ENCODE data around the gene PTPRCAP. TPM values are rescaled to one million over a fixed set of nuclear protein-coding genes. Genes with fewer than 3 reads are reported as not detected.

Gene PTPRCAP
- total and polyA plus RNA-seq, 3 experiments from 2014 or later, result 145 to 1,075 (median 163) TPM

DNA sequence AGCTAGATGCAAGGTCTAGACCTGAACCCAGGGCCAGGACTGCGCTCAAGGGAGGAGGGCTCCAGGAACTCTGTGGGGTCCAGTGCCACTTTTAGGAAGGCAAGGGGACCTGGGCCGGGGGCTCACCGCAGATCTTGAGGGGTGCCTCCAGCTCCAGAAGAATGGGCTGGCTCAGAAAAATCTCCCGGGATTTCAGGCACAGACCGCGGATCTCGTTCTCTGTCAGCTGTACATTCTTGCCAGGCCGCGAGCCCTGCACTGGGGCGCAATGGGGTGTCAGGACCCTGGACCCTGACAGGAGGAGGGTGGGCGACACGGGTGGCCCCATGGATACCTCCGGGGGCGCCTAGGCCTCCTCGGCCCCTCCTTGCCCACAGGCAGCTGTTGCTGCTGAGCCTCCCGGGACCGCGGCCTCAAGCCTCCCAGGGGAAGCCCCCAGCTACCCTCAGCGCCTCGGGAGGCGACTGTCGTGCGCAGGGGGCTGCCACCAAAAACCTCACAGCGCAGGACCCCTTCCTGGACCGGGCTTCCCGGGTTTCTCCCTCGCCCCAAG is 36.5 kb downstream of the PTPRCAP start:
- Histone ChIP-seq H3K9me3 (ENCODE audit: low read length) (no peaks in the 10 kb centered on the region), H3K4me1 (ENCODE audit: insufficient read depth, low read length) (peaks cover 73% of the 10 kb centered on the region), H3K4me3 (ENCODE audit: low read length) (peak overlapping the region; percentile 88), H3K27me3 (ENCODE audit: insufficient read depth, low read length, poor library complexity, severe bottlenecking) (no peaks in the 10 kb centered on the region), H3K27ac (ENCODE audit: low read depth, low read length) (peak overlapping the region; percentile 87), H3K36me3 (ENCODE audit: insufficient read depth, low read length) (peaks cover 36% of the 10 kb centered on the region)
- no peaks in the 10 kb centered on the region for H3K9me3 Mint-ChIP-seq
- no peaks in the 10 kb centered on the region for H3K27me3 Mint-ChIP-seq
- ChIA-PET POLR2A (interaction anchor here (0.9 to 5.6 kb wide), 20 partner anchors 9 to 443 kb away, joined by 3 to 203 read pairs (median 7); partner anchors contain the start of genes AIP, CLCF1, CORO1B and PC), CTCF (interaction anchor here (0.7 to 7.2 kb wide), 33 partner anchors 9 to 213 kb away, joined by 3 to 108 read pairs (median 5); partner anchors contain the start of genes AIP, ANKRD13D, CARNS1 and GPR152)
- H3K4me3 Mint-ChIP-seq, result peak overlapping the region; percentile 87 to 99 (median 90)
- H3K4me1 Mint-ChIP-seq, result peaks cover 35 to 81% (median 51%) of the 10 kb centered on the region in 3 donors
- no peak for DNase-seq
- peak overlapping the region; percentile 78 to 98 (median 90) for H3K27ac Mint-ChIP-seq
- H3K36me3 Mint-ChIP-seq, result peaks cover 4 to 65% (median 10%) of the 10 kb centered on the region in 3 donors

DNA sequence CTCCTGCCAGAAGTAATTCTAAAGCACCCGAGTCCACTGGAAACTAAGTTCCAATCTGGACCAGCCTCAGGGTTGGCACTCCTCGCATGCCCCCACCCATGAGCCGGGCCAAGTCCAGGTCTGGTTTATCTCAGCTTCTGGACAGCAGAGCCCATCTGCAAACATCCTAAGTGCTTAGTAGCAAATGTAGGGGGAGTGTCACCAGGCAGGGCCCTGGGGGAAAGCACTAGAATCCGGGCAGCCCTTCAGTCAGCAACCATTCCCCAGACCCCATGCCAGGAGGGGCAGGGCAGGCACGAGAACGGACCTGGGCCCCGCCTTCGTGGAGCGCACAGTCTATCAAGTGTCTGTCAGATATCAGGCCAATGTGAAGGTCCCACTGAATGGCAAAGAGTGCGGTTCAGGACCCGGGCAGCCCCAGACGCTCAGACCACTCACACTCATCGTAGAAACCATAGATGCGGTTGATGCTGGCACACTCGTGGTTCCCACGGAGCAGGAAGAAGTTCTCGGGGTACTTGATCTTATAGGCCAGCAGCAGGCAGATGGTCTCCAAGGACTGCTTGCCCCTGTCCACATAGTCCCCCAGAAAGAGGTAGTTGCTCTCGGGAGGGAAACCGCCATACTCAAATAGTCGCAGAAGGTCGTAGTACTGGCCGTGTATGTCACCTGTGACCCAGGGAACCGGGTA is 37.1 kb downstream of the PTPRCAP start:
- peaks cover 67% of the 10 kb centered on the region for H3K4me1 ChIP-seq (ENCODE audit: insufficient read depth, low read length)
- Mint-ChIP-seq H3K9me3 (no peaks in the 10 kb centered on the region), H3K4me1 (peaks cover 32 to 76% (median 48%) of the 10 kb centered on the region in 3 donors), H3K27me3 (no peaks in the 10 kb centered on the region), H3K27ac (peak overlapping the region; percentile 78 to 98 (median 90)), H3K36me3 (peaks cover 4 to 65% (median 10%) of the 10 kb centered on the region in 3 donors), H3K4me3 (peak overlapping the region; percentile 87 to 99 (median 90))
- DNase-seq, result no peak
- H3K4me3 ChIP-seq (ENCODE audit: low read length), result peak overlapping the region; percentile 88
- peak overlapping the region; percentile 87 for H3K27ac ChIP-seq (ENCODE audit: low read depth, low read length)
- H3K36me3 ChIP-seq (ENCODE audit: insufficient read depth, low read length), result peaks cover 30% of the 10 kb centered on the region
- no peaks in the 10 kb centered on the region for H3K27me3 ChIP-seq (ENCODE audit: insufficient read depth, low read length, poor library complexity, severe bottlenecking)
- ChIA-PET POLR2A (interaction anchor here (0.8 to 5.6 kb wide), 14 partner anchors 8 to 442 kb away, joined by 3 to 203 read pairs (median 8); partner anchors contain the start of genes AIP, CLCF1, PC and PITPNM1), CTCF (interaction anchor here (0.8 to 7.2 kb wide), 18 partner anchors 8 to 133 kb away, joined by 3 to 108 read pairs (median 12); partner anchors contain the start of genes AIP, ANKRD13D, CARNS1 and PITPNM1)
- no peaks in the 10 kb centered on the region for H3K9me3 ChIP-seq (ENCODE audit: low read length)

DNA sequence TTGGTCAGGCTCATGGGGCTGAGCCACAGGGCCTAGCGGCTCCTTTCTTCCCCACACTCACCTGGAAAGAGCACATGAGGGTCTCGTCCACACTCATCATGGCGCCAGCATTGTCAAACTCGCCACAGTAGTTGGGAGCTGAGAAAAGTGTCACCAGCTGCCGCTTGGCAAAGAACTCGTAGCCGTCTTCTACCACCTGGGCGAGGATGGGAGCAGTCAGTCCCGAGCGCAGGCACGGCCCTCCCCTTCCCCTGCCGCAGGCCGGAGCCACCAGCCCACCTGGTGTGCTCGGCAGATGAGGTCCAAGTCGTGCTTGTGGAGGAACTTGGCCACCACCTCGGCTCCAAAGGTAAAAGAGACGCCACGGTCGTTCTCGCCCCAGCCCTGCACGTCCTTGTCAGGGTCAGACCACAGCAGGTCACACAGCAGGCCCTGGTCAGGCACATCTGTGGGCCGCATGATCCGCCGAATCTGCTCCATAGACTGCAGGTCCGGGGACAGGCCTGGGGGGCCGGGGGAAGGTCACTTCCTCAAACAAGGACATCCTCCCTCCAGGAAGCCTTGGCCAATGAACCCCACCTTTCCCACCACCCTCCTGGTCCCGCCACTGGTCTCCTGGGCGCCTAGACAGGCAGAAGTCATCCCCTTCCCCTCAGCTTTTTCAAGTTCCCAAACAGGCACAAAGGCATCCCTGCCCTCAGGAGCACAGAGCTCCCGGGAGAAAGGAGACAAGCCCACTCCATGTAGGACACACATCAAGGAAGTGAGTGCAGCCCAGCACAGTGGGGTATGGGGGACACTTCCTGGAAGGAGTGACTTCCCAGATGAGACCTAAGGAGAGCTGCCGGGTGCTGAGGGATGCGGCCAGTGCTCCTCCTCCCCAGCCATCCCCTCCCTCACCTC is 38.6 kb downstream of the PTPRCAP start:
- CTCF ChIA-PET, result interaction anchor here (7.2 kb wide), 1 partner anchor 15 kb away, joined by 53 read pairs; no protein-coding TSS in a partner anchor
- no peaks in the 10 kb centered on the region for H3K27me3 ChIP-seq (ENCODE audit: insufficient read depth, low read length, poor library complexity, severe bottlenecking)
- Mint-ChIP-seq H3K27ac (peak overlapping the region in 6 of 8 donors; percentile 50 to 93 (median 59)), H3K4me3 (peak overlapping the region; percentile 10 to 99 (median 61)), H3K36me3 (peaks cover 4 to 53% (median 4%) of the 10 kb centered on the region in 3 donors), H3K9me3 (no peaks in the 10 kb centered on the region), H3K27me3 (no peaks in the 10 kb centered on the region), H3K4me1 (peaks cover 31 to 66% (median 39%) of the 10 kb centered on the region in 3 donors)
- DNase-seq, result peak in 1 of 5 donors; percentile 48
- peaks cover 24% of the 10 kb centered on the region for H3K36me3 ChIP-seq (ENCODE audit: insufficient read depth, low read length)
- no peak overlapping the region for H3K4me3 ChIP-seq (ENCODE audit: low read length)
- H3K4me1 ChIP-seq (ENCODE audit: insufficient read depth, low read length), result peaks cover 59% of the 10 kb centered on the region
- POLR2A ChIA-PET, result interaction anchor here (0.6 to 1.1 kb wide), 4 partner anchors 8 to 45 kb away, joined by 3 to 4 read pairs (median 3); partner anchors contain the start of gene PTPRCAP
- no peak overlapping the region for H3K27ac ChIP-seq (ENCODE audit: low read depth, low read length)
- H3K9me3 ChIP-seq (ENCODE audit: low read length), result no peaks in the 10 kb centered on the region

DNA sequence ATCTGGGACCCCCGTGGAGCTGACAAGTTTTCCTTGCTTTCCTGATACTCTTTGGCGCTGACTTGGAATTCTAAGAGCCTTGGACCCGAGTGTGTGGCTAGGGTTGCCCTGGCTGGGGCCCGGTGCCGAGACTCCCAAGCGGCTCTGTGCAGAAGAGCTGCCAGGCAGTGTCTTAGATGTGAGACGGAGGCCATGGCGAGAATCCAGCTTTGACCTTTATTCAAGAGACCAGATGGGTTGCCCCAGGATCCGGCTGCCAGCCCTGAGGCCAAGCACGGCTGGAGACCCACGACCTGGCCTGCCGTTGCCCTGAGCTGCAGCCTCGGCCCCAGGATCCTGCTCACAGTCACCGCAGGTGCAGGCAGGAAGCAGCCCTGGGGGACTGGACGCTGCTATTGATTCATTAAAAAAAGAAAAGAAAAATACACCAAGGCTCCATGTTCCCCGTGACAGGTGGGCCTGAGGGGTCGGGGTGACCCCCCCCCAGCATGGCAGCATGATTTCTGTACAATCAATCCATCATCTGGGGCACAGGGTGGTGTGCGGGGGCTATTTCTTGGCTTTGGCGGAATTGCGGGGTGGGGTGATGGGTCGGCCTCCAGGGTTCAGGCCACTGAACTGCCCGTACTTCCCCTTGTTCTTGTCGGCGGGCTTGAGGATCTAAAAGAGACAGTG is 39.4 kb downstream of the PTPRCAP start:
- H3K36me3 Mint-ChIP-seq, result peaks cover 4 to 56% (median 4%) of the 10 kb centered on the region in 3 donors
- H3K27me3 Mint-ChIP-seq, result no peaks in the 10 kb centered on the region
- peaks cover 32 to 67% (median 36%) of the 10 kb centered on the region in 3 donors for H3K4me1 Mint-ChIP-seq
- Histone ChIP-seq H3K4me1 (ENCODE audit: insufficient read depth, low read length) (peaks cover 55% of the 10 kb centered on the region), H3K27ac (ENCODE audit: low read depth, low read length) (no peak overlapping the region), H3K4me3 (ENCODE audit: low read length) (no peak overlapping the region), H3K36me3 (ENCODE audit: insufficient read depth, low read length) (peaks cover 24% of the 10 kb centered on the region), H3K9me3 (ENCODE audit: low read length) (no peaks in the 10 kb centered on the region), H3K27me3 (ENCODE audit: insufficient read depth, low read length, poor library complexity, severe bottlenecking) (no peaks in the 10 kb centered on the region)
- POLR2A ChIA-PET, result interaction anchor here (0.8 to 1.4 kb wide), 3 partner anchors 39 to 71 kb away, joined by 4 read pairs; partner anchors contain the start of genes POLD4, PTPRCAP and TMEM134
- H3K9me3 Mint-ChIP-seq, result no peaks in the 10 kb centered on the region
- peak overlapping the region in 7 of 8 donors; percentile 50 to 93 (median 73) for H3K27ac Mint-ChIP-seq
- CTCF ChIA-PET, result interaction anchor here (7.2 kb wide), 1 partner anchor 14 kb away, joined by 53 read pairs; no protein-coding TSS in a partner anchor
- peak overlapping the region in 4 of 7 donors; percentile 8 to 61 (median 48) for H3K4me3 Mint-ChIP-seq
- no peak for DNase-seq

DNA sequence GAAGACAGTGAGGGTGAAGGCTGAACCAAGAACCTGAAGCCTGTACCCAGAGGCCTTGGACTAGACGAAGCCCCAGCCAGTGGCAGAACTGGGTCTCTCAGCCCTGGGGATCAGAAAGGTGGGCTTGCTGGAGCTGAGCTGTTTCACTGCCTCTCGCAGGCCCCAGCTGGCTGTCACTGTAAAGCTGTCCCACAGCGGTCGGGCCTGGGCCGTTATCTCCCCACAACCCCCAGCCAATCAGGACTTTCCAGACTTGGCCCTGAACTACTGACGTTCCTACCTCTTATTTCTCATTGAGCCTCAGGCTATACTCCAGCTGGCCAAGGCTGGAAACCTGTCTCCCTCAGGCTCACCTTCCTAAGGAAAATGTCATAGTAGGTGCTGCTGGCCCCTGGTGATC is 39.9 kb downstream of the PTPRCAP start:
- Mint-ChIP-seq H3K36me3 (peaks cover 4 to 57% (median 4%) of the 10 kb centered on the region in 3 donors), H3K4me3 (peak overlapping the region in 3 of 7 donors; percentile 19 to 61 (median 56)), H3K27ac (peak overlapping the region in 7 of 8 donors; percentile 23 to 83 (median 66)), H3K9me3 (no peaks in the 10 kb centered on the region), H3K27me3 (no peaks in the 10 kb centered on the region), H3K4me1 (peaks cover 33 to 68% (median 35%) of the 10 kb centered on the region in 3 donors)
- H3K27ac ChIP-seq (ENCODE audit: low read depth, low read length), result no peak overlapping the region
- ChIA-PET POLR2A (interaction anchor here (0.8 to 1.4 kb wide), 3 partner anchors 14 to 72 kb away, joined by 3 to 4 read pairs (median 4); partner anchors contain the start of genes POLD4 and TMEM134), CTCF (interaction anchor here (7.2 kb wide), 1 partner anchor 14 kb away, joined by 53 read pairs; no protein-coding TSS in a partner anchor)
- peaks cover 53% of the 10 kb centered on the region for H3K4me1 ChIP-seq (ENCODE audit: insufficient read depth, low read length)
- no peak overlapping the region for H3K4me3 ChIP-seq (ENCODE audit: low read length)
- no peaks in the 10 kb centered on the region for H3K27me3 ChIP-seq (ENCODE audit: insufficient read depth, low read length, poor library complexity, severe bottlenecking)
- no peaks in the 10 kb centered on the region for H3K9me3 ChIP-seq (ENCODE audit: low read length)
- DNase-seq, result no peak
- H3K36me3 ChIP-seq (ENCODE audit: insufficient read depth, low read length), result peaks cover 24% of the 10 kb centered on the region

DNA sequence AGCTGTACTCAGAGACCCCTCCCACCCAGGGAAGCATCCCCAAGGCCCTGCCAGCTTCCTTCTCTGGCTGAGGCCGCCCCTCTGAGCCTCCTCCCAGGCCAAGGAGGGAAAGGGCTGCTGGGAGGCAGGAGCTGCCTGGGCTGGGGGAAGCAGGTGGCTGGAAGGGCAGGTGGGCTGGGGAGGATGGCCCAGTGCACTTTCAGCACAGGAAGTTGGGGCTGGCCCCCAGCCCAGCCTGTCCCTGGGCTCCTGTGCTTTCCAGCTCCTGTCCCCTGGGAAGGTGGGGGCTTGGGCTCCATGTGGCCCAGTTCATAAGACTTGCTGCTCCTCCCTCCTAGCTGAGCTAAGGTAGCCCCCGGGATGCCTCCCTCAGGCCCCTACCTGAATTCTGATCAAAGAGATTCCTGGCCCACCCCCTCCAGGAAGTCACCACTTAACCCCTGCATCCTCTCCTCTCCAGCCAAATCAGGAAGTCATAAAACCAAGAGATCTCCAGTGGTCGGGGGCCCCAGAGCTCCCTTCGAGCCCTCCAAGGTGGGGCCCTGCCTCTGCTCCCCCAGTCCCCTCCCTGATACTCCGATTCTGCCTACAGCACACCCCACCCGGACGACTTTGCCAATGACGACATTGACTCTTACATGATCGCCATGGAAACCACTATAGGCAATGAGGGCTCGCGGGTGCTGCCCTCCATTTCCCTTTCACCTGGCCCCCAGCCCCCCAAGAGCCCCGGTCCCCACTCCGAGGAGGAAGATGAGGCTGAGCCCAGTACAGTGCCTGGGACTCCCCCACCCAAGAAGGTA is 40.7 kb downstream of the PTPRCAP start:
- Histone ChIP-seq H3K36me3 (ENCODE audit: insufficient read depth, low read length) (peaks cover 24% of the 10 kb centered on the region), H3K9me3 (ENCODE audit: low read length) (no peaks in the 10 kb centered on the region), H3K4me1 (ENCODE audit: insufficient read depth, low read length) (peaks cover 49% of the 10 kb centered on the region), H3K27ac (ENCODE audit: low read depth, low read length) (no peak overlapping the region), H3K4me3 (ENCODE audit: low read length) (no peak overlapping the region), H3K27me3 (ENCODE audit: insufficient read depth, low read length, poor library complexity, severe bottlenecking) (no peaks in the 10 kb centered on the region)
- H3K4me3 Mint-ChIP-seq, result peak overlapping the region in 6 of 7 donors; percentile 5 to 66 (median 47)
- H3K9me3 Mint-ChIP-seq, result no peaks in the 10 kb centered on the region
- POLR2A ChIA-PET, result interaction anchor here (0.6 to 1.4 kb wide), 4 partner anchors 12 to 44 kb away, joined by 3 to 4 read pairs (median 4); partner anchors contain the start of gene POLD4
- H3K27me3 Mint-ChIP-seq, result no peaks in the 10 kb centered on the region
- peaks cover 36 to 67% (median 39%) of the 10 kb centered on the region in 3 donors for H3K4me1 Mint-ChIP-seq
- CTCF ChIA-PET, result interaction anchor here (1.1 to 7.2 kb wide), 3 partner anchors 12 to 41 kb away, joined by 4 to 53 read pairs (median 6); partner anchors contain the start of gene PTPRCAP
- H3K27ac Mint-ChIP-seq, result peak overlapping the region; percentile 83 to 94 (median 88)
- H3K36me3 Mint-ChIP-seq, result peaks cover 4 to 57% (median 4%) of the 10 kb centered on the region in 3 donors
- DNase-seq, result peak in 2 of 5 donors; percentile 56 to 62
